Skin of body (tissue), 2 donors: ENCODE data around the gene WFS1. TPM values are rescaled to one million over a fixed set of nuclear protein-coding genes. Genes with fewer than 3 reads are reported as not detected.

Source experiments
- DNase-seq: peaks from one replicate; lab custom pipeline; 2025; lab: John Stamatoyannopoulos, UW
- total RNA-seq: library from RNA; depleted of rRNA; stranded (reverse); fragments of >200 nt; gene quantifications from one replicate; pipeline ENCODE4 v1.2.3, GENCODE V29; 2014

The WFS1 gene
- total RNA-seq, 1 donor from 2014 or later, result 11.3 TPM

- no peak for DNase-seq
Observed at GRCh38 chr4:6324461-6324998, 54.9 kb downstream of the WFS1 start.

- peak; percentile 16 for DNase-seq
Observed at GRCh38 chr4:6324999-6325787, 55.5 kb downstream of the WFS1 start.

DNA sequence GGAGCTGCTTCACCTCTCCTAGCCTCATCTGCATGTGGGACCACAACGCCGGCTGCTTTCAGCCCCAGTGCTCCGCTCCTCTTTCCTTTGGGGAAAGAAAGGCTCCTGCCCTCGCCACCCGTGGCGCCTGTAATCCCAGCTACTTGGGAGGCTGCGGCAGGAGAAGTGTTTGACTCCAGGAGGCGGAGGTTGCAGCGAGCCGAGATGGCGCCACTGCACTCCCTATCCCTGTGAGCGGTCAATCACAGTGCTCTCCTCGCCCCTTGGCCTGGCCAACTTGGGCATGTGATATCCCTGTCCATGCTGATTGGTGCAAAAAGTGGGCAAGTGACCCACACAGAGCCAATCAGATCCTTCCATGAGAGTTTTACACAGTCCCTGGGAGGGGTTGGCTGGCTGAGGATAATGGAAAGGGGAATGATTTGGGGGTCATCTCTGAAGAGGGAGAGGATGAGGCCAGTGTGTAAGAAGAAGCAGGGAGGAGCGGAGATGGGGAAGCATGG, 56.2 kb downstream of the WFS1 start:
- no peak for DNase-seq

GRCh38 chr4:6326312-6327060, 56.8 kb downstream of the WFS1 start:
- DNase-seq, result no peak

- DNase-seq, result peak; percentile 55
Observed at GRCh38 chr4:6327220-6327917, 57.7 kb downstream of the WFS1 start.

DNA sequence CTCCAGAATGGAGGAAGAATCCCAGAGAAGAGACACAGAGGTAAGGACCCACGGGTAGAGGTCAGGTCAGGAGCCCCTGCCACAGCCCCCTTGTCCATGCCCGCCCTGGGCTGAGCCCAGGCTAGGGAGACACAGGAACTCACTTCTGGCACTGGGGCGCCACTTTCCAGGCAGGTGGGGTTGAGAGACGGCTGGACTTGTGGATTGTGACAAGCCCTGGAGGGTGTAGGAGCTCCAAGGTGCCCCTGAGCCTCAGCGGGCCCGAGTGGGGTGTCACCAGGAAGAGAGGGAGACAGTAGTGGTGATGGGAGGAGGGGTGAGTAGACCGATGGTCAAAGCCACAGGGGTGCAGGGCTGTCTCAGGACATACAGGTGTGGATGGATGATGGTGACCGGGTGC, 58.9 kb downstream of the WFS1 start:
- no peak for DNase-seq

- DNase-seq, result no peak
Observed at GRCh38 chr4:6329478-6330383, 60.1 kb downstream of the WFS1 start.

GRCh38 chr4:6330384-6330767, 60.7 kb downstream of the WFS1 start:
- no peak for DNase-seq

DNA sequence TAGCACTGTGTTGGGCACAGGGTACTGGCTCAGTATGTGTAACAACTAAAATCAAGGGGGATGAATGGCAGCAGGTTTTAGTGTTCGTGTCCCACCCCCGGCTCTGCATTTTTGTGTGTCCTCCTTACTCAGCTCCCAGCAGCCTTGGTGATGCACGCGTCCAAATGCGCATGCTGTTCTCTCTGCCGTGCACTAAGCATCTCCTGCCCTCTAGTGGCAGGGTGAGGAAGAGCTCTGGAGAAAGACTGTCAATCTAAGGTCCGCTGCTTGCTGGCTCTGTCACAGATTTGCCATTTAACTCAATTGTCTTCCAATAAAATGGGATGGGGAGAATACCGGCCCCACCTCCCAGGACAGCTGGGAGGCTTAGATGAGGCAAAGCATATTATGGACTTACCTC, 61.4 kb downstream of the WFS1 start:
- DNase-seq, result no peak

- no peak for DNase-seq
Observed at GRCh38 chr4:6331468-6331867, 61.8 kb downstream of the WFS1 start.

DNA sequence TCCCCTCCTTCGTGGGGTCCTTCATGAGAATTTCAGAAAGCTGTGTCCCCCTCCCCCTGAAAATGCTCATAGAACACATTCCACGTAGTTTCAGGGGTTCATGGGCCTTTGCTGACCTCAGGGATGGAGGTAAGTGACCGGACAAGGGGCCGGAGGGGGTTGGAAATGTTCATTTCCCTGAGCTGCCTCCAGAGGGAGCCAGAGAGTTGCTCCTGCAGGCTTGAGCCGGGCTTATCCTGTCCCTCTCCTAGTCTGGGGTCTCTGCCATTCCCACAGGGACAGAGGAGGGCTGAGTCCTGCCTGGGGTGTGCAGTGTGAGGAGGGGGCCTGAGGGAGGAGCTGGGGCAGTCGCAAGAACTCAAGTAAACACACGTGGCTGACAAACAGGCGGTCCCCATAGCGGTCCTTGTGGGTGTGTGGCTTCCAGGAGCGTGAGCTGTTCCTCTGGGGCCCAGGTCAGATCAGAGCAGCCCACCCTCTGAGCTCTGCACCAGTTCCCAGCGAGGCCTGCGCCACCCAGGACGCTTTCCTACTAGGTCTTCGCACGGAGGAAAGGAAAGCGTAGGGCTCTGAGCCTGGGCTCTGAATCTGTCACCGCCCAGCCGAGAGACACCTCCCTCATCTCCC, 62.5 kb downstream of the WFS1 start:
- DNase-seq, result no peak

GRCh38 chr4:6332669-6333050, 63.0 kb downstream of the WFS1 start:
- no peak for DNase-seq

GRCh38 chr4:6333301-6334202, 63.9 kb downstream of the WFS1 start:
- no peak for DNase-seq

GRCh38 chr4:6334203-6334887, 64.7 kb downstream of the WFS1 start:
- DNase-seq, result no peak

- DNase-seq, result no peak
Observed at GRCh38 chr4:6335040-6335590, 65.5 kb downstream of the WFS1 start.

DNA sequence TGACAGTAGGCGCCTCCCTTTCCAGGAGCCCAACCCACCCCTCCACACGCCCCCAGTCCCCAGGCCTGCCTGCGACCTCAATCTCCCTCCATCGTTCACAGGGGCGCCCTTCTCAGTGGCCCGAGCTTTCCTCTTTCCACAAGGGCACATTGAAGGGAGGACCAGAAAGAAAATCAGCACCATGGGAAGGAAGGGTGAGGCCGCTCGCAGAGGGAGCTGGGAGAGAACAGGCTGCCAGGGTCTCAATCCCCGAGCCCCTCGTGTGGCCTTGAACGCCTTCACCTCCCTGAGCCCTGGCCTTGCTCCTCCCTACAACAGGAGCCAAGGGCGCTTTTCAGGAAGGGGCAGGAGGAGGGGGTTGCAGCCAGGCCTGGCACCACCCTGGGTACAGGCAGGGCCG, 66.5 kb downstream of the WFS1 start:
- DNase-seq, result no peak

- no peak for DNase-seq
Observed at GRCh38 chr4:6337331-6337935, 67.8 kb downstream of the WFS1 start.
